HK-2 (cell line): ENCODE measurements around the gene EEF2KMT.
"Not testable (repeated sequence)": the region's sequence is repeated elsewhere in the genome, so short reads cannot be mapped to it uniquely, and the experiment has no call there.

Experiments used
- DNase-seq: peaks from one replicate; pipeline ENCODE4 v3.0.0-alpha.2; 2018; ENCODE audit not compliant: unreplicated experiment

The EEF2KMT gene, protein sequence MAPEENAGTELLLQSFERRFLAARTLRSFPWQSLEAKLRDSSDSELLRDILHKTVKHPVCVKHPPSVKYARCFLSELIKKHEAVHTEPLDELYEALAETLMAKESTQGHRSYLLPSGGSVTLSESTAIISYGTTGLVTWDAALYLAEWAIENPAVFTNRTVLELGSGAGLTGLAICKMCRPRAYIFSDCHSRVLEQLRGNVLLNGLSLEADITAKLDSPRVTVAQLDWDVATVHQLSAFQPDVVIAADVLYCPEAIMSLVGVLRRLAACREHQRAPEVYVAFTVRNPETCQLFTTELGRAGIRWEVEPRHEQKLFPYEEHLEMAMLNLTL

DNA sequence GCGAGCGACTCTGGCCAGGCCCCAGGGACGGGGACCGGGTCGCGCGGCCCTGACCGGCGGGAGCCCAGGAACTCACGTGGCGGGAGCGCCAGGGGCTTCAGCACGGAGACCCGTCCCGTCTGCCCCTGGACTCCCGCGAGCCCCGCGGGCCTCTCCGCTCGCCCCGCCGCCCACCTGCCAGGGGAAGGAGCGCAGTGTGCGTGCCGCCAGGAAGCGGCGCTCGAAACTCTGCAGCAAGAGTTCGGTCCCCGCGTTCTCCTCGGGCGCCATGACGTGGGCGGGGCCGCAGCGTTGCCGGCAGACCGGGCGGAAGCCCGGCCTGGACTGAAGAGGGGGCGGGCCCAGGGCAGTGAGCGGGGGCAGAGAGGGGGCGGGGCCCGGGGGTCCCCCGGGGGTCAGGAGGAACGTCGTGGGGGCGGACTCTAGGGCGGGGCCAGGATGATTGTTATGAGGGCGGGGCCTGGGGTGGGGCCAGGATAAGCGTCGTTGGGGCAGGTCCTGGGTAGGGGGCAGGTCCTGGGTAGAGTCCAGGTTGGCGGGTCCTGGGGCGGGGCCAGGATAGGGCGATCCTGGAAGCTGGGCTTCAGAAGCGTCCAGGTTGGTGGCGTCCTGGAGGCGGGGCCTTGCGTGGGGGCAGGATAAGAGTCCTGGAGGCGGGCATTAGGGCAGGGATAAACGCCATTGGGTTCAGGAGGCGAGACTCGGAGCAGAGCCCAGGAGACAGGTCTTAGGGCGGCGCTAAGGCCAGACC lies at the start of gene EEF2KMT:
Gene EEF2KMT, minus strand, starts transcription at position 326 of the 751 bp plus-strand sequence. Its CDS starts 56 bp downstream, at position 270.
- peak; percentile 94 for DNase-seq

DNA sequence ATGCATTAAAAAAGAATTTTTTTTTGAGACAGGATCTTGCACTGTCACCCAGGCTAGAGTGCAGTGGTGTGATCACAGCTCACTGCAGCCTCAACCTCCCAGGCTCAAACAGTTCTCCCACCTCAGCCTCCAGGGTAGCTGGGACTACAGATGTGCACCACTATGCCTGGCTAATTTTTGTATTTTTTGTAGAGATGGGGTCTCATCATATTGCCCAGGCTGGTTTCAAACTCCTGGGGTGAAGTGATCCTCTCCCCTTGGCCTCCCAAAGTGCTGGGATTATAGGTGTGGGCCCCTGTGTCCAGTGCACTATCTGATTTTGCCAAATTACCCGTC lies 47.0 kb upstream of the EEF2KMT start:
- not testable (repeated sequence) for DNase-seq

DNA sequence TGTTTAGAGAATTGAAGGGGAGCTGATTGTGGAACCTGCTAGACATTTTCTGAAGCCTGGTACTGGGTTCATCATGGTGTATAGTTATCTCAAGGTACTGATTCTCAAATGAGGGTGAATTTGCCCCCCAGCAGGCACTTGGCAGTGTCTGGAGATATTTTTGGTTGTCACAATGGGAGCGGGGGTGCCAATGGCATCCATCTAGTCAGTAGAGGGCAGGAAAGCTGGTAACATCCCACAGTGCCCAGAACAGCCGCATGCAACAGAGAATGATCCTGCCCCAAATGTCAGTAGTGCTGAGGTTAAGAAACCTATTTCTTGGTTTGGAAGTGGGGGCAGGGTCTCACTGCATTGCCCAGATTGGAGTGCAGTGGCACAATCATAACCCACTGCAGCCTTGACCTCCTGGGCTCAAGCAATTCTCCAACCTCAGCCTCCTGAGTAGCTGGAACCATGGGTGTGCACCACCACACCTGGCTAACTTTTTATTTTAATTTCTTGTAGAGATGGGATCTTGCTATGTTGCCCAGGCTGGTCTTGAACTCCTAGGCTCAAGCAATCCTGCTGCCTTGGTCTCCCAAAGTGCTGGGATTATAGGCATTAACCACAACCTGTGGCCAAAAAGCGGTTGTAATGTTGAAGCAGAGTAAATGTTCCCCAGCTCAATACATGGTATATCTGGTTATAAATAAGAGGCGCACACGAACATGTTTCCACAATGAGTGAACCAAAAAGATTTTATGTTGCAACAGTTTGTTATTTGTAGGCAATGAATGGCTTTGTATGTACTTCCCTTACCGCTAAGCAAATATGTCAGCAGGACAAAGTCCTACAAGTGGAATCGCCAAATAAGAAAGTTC lies 46.4 kb upstream of the EEF2KMT start:
- DNase-seq, result no peak

DNA sequence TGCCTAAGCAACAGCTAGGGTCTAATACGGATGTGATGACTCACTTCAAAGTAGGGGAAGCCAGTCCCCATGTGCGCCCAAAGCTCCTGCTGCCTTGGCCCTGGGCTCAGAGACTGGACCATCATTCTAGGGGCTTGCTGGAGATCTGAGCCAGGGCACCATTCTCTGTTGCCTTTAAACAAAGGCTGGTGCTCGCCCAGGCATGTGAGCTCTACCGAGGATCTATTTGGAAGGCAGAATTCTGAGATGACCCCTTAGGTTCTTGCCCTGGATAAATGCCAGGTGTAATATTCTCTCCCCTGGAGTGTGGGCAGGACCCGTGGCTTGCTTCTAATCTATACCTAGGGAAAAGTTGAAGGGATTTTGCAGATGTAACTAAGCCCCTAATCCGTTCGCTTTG lies 42.6 kb upstream of the EEF2KMT start:
- DNase-seq, result not testable (repeated sequence)

DNA sequence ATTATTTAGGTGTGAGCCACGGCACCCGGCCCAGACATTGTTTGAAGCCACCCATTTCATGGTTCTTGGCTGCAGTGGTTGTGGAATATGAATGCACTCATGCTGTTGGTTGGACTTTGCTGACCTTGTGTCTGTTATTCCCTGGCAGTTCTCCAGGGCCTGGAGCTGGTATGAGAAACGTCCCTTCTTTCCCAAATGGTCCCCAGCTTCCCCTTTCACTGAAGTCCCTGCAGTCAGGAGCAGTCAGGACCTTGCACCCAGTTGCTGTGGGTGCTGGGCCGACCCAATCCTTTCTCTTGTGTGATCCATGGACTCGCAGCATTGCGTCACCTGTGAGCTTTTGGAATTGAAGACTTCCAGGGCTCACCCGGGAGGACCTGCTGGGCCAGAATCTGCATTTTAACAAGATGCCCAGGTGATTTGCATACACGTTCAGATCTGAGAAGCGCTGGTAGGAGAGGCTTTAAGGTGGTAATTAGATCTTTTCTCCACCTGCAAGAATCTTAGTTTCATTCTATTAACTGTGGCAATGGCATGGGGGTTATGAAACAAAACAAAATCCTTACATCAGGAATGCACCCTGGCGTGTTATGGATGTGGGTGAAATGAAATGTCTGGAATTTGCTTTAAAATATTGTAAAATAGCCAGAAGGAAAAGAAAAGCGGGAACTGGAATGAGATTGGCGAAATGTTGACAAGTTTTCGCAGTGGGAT lies 37.3 kb upstream of the EEF2KMT start:
- DNase-seq, result not testable (repeated sequence)

DNA sequence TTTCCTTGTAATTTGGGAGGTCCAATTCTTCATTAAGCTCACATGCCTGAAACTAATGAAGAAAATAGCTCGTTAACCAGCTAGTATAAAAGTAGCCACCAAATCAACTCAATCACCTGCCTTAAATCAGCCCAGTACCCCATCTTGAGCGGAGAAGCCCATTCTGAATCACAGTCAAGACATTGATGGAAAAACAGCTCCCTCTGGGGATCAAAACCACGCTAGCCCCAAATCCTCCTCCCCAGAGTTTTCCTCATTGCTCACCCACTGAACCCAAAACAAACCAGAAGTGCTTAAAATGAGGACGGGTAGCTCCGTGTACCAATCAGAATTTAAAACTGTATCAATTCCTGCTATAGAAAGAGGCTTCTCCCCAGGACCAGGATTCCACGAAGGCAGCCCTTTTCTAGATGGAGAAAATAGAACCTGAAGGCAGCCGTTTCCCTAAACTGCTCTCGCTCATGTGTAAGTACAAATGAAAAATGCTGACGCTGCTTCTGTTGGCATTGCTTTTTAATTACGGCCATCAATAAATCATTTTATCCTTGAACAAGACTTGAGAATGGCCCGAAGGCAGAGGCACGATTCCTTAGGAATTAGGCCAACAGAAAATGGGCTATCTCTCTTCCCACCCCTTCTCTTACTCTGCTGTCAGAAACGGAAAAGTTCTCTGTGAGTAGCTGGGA lies 35.5 kb upstream of the EEF2KMT start:
- DNase-seq, result not testable (repeated sequence)

DNA sequence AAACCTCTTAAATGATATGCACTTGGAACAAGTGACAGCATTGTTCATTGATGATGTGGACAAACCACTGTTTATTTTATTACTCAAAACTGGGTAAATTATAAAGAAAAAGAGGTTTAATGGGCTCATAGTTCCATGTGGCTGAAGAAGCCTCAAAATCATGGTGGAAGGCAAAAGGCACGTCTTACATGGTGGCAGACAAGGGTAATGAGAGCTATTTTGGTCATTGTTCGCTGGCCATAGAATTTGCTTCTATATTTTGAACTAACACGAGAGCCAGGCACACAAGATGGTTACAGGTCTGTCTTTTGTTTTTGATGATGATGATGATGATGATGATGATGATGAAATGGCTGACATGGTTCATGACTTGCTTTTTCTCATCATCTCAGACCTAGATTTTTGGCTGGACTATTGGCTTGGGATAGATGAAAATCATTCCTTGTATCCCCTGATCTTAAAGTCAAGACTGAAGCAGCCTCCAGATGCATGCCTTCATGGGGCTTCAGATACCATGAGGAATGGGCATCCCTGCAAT lies 33.9 kb upstream of the EEF2KMT start:
- not testable (repeated sequence) for DNase-seq

DNA sequence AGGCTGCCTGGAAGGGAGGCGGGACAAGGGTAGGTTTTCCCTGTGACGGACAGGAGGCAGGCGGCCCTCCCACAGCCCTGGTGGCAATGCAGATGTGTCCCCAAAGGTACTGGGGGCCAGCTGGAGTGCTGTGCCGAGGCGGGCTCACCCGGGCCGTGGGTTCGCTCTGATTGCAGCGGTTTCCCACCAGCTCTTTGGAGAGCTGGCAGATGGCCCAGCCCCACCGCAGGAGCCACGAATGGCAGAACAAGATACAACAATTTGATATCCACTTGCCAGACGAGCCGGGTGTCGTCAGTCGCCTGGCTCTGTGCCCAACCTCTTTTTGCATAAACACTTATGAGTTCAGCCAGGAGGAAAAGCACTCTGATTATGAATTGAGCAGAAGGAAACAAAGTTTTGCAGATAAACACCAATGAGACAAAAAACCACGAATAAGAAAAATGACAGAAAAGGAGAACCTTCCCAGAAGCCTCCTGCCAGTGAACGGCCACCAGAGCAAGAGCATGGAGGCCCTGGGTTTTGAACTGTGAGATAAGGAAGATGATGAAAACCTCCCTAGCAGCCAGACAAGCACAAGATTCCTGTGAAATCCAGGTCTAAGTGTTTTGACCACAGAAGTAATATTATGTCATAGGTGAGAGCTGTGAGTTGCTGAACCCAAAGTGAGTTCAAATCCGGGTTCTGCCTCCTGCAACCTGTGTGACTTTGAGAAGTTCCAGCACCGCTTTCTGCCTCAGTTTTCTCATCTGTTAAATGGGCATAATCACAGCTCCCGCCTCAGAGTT lies 19.9 kb upstream of the EEF2KMT start:
- peak; percentile 2 for DNase-seq

DNA sequence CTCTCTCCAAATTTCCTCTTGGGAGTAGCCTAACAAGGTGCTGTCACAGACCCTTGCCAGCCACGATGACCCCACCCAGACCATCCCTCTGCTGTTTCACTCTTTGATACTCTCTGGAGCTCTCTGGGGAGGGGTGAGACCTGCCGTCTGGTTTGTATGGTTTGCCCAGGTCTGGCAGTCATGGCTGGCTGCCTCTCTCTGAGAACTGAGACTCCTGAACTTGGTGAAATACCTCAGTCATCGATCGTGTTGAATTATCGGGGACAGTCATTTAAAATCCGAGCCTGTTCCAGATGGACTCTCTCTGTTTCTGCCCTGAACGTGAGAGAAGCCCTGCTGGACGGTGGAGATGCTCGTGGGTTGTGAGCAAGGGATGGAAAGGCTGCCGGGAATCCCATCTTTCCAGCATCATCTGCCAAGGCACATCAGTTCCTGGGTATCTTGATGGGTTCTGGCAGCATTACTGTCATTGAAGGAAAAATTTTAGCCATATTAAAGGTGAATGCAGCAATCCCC lies 19.2 kb upstream of the EEF2KMT start:
- not testable (repeated sequence) for DNase-seq

DNA sequence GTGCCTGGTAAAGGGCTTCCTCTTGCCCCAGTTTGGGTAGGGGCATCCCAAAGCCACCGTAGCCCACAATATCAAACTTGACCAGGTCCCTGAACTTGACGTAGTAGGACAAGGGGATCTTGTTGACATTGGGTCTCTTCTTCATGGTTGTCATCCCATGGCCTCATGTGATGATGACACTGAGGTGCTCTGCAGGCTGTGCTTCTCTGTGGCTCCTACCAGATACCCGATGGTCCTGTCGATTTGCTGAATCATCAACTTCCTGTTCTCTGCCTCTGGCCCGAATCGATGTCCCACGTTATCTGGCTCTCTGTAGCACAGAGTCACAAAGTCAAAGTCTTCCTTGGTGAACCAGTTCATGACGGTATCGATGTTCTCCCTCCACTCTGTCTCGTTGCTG lies 13.3 kb upstream of the EEF2KMT start:
- not testable (repeated sequence) for DNase-seq

DNA sequence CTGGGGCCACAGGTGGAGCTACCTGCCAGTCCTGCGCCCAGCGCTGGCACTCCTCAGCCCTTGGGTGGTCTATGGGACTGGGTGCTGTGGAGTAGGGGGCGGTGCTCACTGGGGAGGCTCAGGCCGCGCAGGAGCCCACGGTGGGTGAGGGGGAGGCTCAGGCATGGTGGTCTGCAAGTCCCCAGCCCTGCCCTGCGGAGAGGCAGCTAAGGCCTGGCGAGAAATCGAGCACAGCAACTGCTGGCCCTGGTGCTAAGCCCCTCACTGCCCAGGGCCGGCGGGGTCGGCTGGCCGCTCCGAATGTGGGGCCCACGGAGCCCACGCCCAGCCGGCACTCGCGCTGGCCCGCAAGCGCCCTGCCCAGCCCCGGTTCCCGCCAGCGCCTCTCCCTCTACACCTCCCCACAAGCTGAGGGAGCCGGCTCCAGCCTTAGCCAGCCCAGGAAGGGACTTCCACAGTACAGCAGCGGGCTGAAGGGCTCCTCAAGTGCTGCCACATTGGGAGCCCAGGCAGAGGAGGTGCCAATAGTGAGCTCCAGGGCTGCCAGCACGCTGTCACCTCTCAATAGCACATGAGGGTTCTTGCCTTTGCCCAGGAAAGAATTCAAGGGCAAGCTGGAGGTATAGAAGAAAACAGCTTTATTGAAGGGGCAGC lies 11.0 kb upstream of the EEF2KMT start:
- no peak for DNase-seq

DNA sequence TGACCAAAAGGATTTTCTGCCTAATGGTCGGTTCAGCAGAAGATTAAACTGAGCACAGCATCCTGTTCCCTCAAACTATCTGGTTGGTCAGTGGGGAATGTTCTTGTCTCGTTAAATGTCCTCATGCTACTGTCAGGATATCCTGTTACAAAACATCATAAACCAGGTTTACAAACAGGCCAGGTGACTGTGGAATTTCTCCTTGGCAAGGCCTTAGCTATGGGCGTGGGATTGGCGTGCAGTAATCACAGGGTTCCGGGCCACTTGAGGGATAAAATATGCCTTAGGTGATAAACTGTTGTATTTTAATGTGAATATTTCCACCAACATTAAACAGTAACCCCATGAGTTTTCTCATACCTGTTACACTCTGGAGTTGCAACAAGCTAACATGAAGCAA lies 7.4 kb upstream of the EEF2KMT start:
- not testable (repeated sequence) for DNase-seq

DNA sequence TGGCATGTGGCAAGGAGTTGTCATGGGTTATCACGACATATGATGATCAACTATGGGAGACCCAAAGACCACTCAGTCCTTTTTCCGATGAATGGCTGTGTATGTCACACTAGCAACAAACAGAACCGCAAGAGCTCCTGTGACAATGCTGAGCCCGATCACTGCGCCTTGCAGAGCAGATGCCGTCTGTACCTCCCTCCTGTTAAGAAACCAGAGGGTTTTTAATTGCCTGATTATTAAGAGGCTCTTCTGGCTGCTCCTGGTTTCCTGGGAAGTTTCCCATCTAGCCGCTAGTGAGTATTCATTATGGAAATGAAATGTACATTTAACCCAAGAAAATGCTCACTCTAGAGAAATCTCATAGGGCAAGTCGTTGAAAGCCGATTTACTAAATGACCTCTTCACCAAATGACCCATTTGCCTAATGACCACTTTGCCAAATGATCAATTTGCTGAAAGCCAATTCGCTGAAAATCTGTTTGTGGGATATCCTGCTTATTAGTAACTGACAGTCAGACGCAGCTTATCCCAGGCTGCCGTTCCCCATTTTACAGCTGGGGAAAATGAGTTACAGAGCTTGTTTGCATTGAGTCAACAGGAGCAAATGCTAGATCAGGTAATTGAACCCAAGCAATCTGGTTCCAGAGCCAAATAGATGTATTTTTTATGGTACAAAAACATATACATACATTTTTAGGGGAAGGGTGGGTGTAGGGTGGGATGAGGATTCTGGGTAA lies 5.9 kb upstream of the EEF2KMT start:
- not testable (repeated sequence) for DNase-seq

DNA sequence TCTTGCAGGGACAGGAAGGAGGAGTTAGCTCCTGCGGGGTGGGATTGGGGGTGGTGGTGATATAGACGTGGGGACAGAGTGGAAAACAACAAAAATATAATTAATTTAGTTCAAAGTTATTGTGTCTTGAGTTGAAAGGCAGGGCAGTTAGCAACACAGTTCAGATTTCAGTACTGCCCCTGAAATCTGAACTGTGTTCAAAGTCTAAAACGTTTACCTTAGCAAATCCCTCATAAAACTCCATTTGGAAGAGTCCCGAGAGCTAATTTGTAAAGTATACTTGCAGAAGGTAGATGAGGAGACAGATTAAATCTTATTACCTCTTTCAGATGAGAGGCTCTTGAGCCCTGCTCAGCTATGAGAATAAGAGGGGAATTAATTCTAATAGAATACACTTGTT lies 1.6 kb upstream of the EEF2KMT start:
- DNase-seq, result not testable (repeated sequence)

DNA sequence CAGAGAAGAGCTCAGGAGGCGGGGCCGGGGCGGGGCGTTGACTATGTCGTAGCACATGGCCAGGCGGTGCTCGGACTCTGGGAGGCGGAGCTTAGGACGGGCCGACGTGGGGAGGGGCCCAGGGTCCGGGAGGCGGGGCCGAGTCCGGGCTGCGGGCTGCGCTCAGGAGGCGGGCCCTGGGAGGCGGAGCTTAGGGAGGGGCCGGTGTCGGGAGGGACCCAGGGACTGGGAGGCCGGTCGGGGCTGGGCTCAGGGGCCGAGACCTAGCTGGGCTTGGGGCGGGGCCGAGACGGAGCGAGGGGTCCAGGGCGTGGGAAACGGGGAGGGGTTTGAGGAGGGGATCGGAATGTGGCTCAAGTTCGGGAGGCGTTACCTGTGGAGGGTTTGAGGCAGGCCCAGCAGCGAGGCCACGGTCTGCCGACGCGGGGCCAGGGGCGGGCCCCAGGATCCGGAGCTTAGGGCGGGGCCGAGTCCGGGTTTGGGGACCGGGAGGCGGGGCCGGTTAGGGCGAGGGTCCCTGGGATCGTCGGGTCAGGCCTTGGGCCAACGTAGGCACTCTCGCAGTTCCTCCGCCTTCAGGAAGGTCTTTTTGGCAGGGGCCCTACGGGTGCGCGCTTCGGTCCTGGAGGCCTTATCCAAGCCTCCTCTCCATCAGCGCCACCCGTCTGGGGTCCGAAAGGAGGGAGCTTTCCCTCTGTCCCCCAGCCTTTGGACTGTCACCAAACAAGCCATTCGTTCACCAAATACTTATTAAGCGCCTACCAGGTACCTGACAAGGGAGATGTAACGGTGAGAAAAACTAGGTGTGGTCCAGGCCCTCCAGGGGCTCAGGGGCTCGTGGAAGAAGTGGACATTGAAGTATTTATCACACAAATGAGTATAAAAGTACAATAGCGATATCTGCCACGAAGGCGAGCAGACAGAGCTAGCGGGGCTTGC lies 895 bp upstream of the EEF2KMT start:
- DNase-seq, result peak; percentile 50

DNA sequence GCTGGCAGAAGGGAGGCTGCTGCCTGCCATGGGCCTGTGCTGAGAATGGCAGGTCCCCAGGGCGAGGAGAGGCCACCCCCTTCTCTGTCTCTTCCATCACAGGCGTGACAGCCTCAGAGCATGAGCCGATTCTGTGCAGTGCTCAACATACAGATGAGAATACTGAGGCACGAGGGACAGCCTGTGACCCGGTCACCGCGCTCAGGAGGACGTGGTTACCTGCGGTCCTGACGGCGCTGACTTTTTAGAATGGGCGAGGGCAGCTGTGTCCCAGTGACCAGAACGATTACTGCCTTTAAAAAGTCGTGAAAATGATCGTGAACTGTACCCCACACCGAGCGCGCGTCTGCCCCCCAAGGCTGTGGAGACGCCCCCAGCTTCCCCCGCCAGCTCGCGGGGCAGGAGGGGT lies 530 bp downstream of the EEF2KMT start:
- DNase-seq, result peak; percentile 14

DNA sequence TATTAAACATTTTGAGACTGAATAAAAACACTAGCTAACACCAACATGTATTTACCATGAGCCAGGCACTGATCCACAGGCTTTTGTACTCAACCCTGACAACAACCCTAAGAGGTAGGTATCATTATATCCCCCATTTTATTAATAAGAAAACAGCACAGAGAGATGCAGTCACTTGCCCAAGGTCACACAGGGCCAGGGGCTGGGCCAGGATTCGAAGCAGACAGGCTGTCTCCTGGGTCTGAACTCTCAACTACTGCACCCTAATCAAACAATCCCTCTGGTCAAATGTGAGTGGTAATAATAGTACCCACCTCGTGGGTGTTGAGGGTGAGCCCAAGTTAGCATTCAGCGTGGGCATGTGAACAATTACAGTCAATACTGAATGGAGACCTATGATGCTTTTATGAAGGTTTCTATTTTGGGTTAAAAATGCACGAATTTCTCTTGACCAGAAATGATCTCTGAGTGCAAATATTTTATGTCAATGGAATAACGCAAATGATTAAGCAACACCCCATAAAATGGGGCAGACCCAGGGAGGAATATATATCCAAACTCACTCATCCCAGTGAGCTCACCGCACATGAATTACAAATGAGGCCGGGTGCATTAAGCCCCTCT lies 1.0 kb downstream of the EEF2KMT start:
- DNase-seq, result not testable (repeated sequence)
